Measurements from ENCODE around the gene MPC1. TPM values are rescaled to one million over a fixed set of nuclear protein-coding genes. Genes with fewer than 3 reads are reported as not detected.
"Not testable (repeated sequence)": the region's sequence is repeated elsewhere in the genome, so short reads cannot be mapped to it uniquely, and the experiment has no call there.

MPC1 gene
- total and polyA plus RNA-seq, 2 donors (not counting 3 experiments of a cell fraction or from before 2014, with no cell fraction given): 15.5 to 17.5 TPM

DNA sequence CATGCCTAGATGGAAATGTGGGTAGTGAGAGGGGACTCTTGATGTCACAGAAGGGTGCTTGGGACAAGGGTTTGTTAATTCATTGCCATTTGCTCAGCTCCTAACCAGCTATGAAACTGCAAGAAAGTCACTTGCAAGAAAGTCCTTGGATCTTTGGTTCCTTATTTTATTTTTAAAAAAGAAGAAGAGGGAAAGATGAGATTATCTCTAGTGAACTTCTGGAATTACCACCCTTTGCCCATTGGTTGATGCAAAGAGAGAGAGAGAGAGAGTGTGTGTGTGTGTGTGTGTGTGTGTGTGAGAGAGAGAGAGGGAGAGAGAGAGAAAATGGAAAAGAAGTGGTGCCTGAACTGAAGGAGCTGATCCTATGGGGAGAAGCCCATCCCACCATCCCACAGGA is 35.8 kb downstream of the MPC1 start:
- no peak overlapping the region for H2AFZ ChIP-seq (ENCODE audit: low read depth, low read length)
- no peak overlapping the region for H3K4me2 ChIP-seq (ENCODE audit: insufficient read depth, low read length)
- no peak for TF ChIP-seq JUN (IDR thresholded peaks at IDR 0.05; ENCODE audit: borderline replicate concordance, insufficient read depth, insufficient read length, low read depth)
- no peak for TF ChIP-seq EZH2 (IDR thresholded peaks at IDR 0.05; ENCODE audit: borderline replicate concordance, low read depth, low read length, severe bottlenecking)
- TF ChIP-seq POLR2AphosphoS5 (IDR thresholded peaks at IDR 0.05; ENCODE audit: insufficient read depth, low read depth, low read length): no peak
- TF ChIP-seq MYC (IDR thresholded peaks at IDR 0.05; ENCODE audit: low read depth, low read length): no peak
- no peak for TF ChIP-seq FOS (IDR thresholded peaks at IDR 0.05; ENCODE audit: borderline replicate concordance, insufficient read depth, low read length)
- H3K9me1 ChIP-seq (replicated peaks; ENCODE audit: control insufficient read depth, extremely low read depth, insufficient read depth, low read length): no peaks in the 10 kb centered on the region
- FAIRE-seq: no peak
- H3K36me3 ChIP-seq (ENCODE audit: control insufficient read depth in 2 of 2, extremely low read depth in 1 of 2, insufficient read depth in 2 of 2, low read length in 2 of 2): no peaks in the 10 kb centered on the region
- dilution Hi-C loops (cut with MboI; ENCODE audit: extremely low pct_ligation_motif_present, low sequenced_read_pairs): no loop called here
- H3K79me2 ChIP-seq (ENCODE audit: control insufficient read depth, insufficient read depth, low read length): peaks cover 4% of the 10 kb centered on the region
- H3K27me3 ChIP-seq (ENCODE audit: control insufficient read depth in 2 of 2, insufficient read depth in 2 of 2, low read length in 2 of 2): peaks cover 11 to 23% of the 10 kb centered on the region in 2 experiments
- no peak overlapping the region for H3K9ac ChIP-seq (replicated peaks; ENCODE audit: extremely low read depth, insufficient read depth, low read length)
- no peaks in the 10 kb centered on the region for H4K20me1 ChIP-seq (replicated peaks; ENCODE audit: control insufficient read depth, extremely low read depth, insufficient read depth, low read length)
- H3K27ac ChIP-seq (ENCODE audit: insufficient read depth, low read depth, low read length): no peak overlapping the region
- intact Hi-C loops (cut with micrococcal nuclease): no loop called here
- H3K4me3 ChIP-seq (replicated peaks in 1 of 3; ENCODE audit: insufficient read depth in 1 of 3, low read depth in 1 of 3, low read length in 3 of 3): no peak overlapping the region
- CTCF ChIA-PET: no interaction called here
- no peak for DNase-seq (ENCODE audit: low read depth, low spot score)
- H3K4me1 ChIP-seq (ENCODE audit: control insufficient read depth, extremely low read depth, insufficient read depth, low read length): peaks cover 5% of the 10 kb centered on the region
- POLR2A ChIA-PET: no interaction called here
- no TSS peak for BruUV-seq (replicated peaks)
- no peaks in the 10 kb centered on the region for H3K9me3 ChIP-seq (replicated peaks; ENCODE audit: control insufficient read depth, insufficient read depth, low read length)

DNA sequence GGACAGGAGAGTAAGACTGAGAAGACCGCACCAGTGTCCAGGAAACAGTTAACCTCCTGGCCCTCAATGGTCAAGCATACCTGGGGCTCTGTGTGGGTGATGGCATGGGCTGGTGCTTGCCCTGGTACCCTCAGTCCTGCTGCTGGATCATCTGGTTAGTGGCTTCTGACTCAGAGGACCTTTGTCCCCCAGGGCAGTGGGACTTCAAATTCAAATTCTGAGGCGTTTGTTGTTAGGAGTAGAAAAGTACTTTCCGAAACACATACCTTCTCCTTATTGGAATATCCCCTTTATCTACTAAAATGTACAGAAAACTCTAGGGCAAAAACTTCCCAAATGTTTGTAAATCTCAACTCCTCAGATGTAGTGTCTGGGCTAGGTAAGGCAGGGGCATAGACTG is 36.3 kb downstream of the MPC1 start:
- FAIRE-seq (no peak), DNase-seq (ENCODE audit: low read depth, low spot score) (no peak)
- Histone ChIP-seq H3K4me2 (ENCODE audit: insufficient read depth, low read length) (no peak overlapping the region), H2AFZ (ENCODE audit: low read depth, low read length) (no peak overlapping the region), H3K27ac (ENCODE audit: insufficient read depth, low read depth, low read length) (no peak overlapping the region), H3K27me3 (ENCODE audit: control insufficient read depth in 2 of 2, insufficient read depth in 2 of 2, low read length in 2 of 2) (peaks cover 9 to 18% of the 10 kb centered on the region in 2 experiments), H3K36me3 (ENCODE audit: control insufficient read depth in 2 of 2, extremely low read depth in 1 of 2, insufficient read depth in 2 of 2, low read length in 2 of 2) (no peaks in the 10 kb centered on the region), H3K9ac (replicated peaks; ENCODE audit: extremely low read depth, insufficient read depth, low read length) (no peak overlapping the region), H3K4me3 (replicated peaks in 1 of 3; ENCODE audit: insufficient read depth in 1 of 3, low read depth in 1 of 3, low read length in 3 of 3) (no peak overlapping the region), H3K9me3 (replicated peaks; ENCODE audit: control insufficient read depth, insufficient read depth, low read length) (no peaks in the 10 kb centered on the region), H3K9me1 (replicated peaks; ENCODE audit: control insufficient read depth, extremely low read depth, insufficient read depth, low read length) (no peaks in the 10 kb centered on the region), H3K4me1 (ENCODE audit: control insufficient read depth, extremely low read depth, insufficient read depth, low read length) (peaks cover 10% of the 10 kb centered on the region), H4K20me1 (replicated peaks; ENCODE audit: control insufficient read depth, extremely low read depth, insufficient read depth, low read length) (no peaks in the 10 kb centered on the region), H3K79me2 (ENCODE audit: control insufficient read depth, insufficient read depth, low read length) (peaks cover 9% of the 10 kb centered on the region)
- CTCF ChIA-PET: no interaction called here
- no TSS peak for BruUV-seq (replicated peaks)
- no peak for TF ChIP-seq POLR2AphosphoS5 (IDR thresholded peaks at IDR 0.05; ENCODE audit: insufficient read depth, low read depth, low read length)
- TF ChIP-seq, protein P1, sequence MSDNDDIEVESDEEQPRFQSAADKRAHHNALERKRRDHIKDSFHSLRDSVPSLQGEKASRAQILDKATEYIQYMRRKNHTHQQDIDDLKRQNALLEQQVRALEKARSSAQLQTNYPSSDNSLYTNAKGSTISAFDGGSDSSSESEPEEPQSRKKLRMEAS (IDR thresholded peaks at IDR 0.05; ENCODE audit: insufficient read depth, insufficient read length): no peak
- no peak for TF ChIP-seq JUN (IDR thresholded peaks at IDR 0.05; ENCODE audit: borderline replicate concordance, insufficient read depth, insufficient read length, low read depth)
- TF ChIP-seq POLR2A (IDR thresholded peaks at IDR 0.05; ENCODE audit: low read depth, low read length): no peak
- intact Hi-C loops (cut with micrococcal nuclease): no loop called here
- POLR2A ChIA-PET: no interaction called here
- dilution Hi-C loops (cut with MboI; ENCODE audit: extremely low pct_ligation_motif_present, low sequenced_read_pairs): no loop called here

DNA sequence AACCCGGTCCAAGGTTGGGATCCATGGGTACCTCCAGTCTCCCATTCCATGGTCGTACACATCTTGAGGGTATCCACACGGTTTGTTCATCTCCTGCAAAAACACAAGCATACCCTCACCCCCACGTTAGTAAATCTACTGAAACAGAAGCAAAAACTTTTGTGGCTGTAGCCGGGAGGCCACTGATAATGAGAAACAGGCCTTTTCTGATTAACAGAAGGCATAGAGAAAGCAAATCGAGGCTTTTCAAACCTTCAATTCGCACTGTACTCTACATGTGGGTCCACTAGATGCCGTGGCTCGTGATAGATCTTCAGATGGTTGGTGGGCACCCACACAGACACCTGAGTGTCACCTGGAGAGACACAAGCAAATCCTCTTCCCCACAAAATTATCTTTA is 37.1 kb downstream of the MPC1 start:
- peaks cover 9 to 14% of the 10 kb centered on the region in 2 experiments for H3K27me3 ChIP-seq (ENCODE audit: control insufficient read depth in 2 of 2, insufficient read depth in 2 of 2, low read length in 2 of 2)
- H3K4me2 ChIP-seq (ENCODE audit: insufficient read depth, low read length); DNase-seq (ENCODE audit: low read depth, low spot score); H3K9me1 ChIP-seq (replicated peaks; ENCODE audit: control insufficient read depth, extremely low read depth, insufficient read depth, low read length); BruUV-seq (replicated peaks); H3K9me3 ChIP-seq (replicated peaks; ENCODE audit: control insufficient read depth, insufficient read depth, low read length); H3K9ac ChIP-seq (replicated peaks; ENCODE audit: extremely low read depth, insufficient read depth, low read length); H3K36me3 ChIP-seq (ENCODE audit: control insufficient read depth in 2 of 2, extremely low read depth in 1 of 2, insufficient read depth in 2 of 2, low read length in 2 of 2); FAIRE-seq; H3K27ac ChIP-seq (ENCODE audit: insufficient read depth, low read depth, low read length); H4K20me1 ChIP-seq (replicated peaks; ENCODE audit: control insufficient read depth, extremely low read depth, insufficient read depth, low read length); CTCF ChIA-PET; H2AFZ ChIP-seq (ENCODE audit: low read depth, low read length); H3K4me3 ChIP-seq (replicated peaks in 1 of 3; ENCODE audit: insufficient read depth in 1 of 3, low read depth in 1 of 3, low read length in 3 of 3); intact Hi-C loops (cut with micrococcal nuclease); dilution Hi-C loops (cut with MboI; ENCODE audit: extremely low pct_ligation_motif_present, low sequenced_read_pairs): not testable (repeated sequence)
- POLR2A ChIA-PET: interaction anchor here (0.6 kb wide), 1 partner anchor 29 kb away, joined by 3 read pairs; no protein-coding TSS in a partner anchor
- H3K4me1 ChIP-seq (ENCODE audit: control insufficient read depth, extremely low read depth, insufficient read depth, low read length): peaks cover 13% of the 10 kb centered on the region
- peaks cover 16% of the 10 kb centered on the region for H3K79me2 ChIP-seq (ENCODE audit: control insufficient read depth, insufficient read depth, low read length)
